Measurements from ENCODE around the gene GSTT4.
"Not testable (repeated sequence)": the region's sequence is repeated elsewhere in the genome, so short reads cannot be mapped to it uniquely, and the experiment has no call there.

GSTT4 gene

GRCh38 chr22:23984430-23984829 lies 20.8 kb downstream of the GSTT4 start:
- CTCF ChIA-PET = interaction anchor here (0.6 kb wide), 2 partner anchors 123 to 458 kb away, joined by 3 read pairs; no protein-coding TSS in a partner anchor
- DNase-seq (ENCODE audit: low spot score) = peak; percentile 4
- peak; percentile 72 for TF ChIP-seq CTCF (conservative IDR thresholded peaks at IDR 0.05; ENCODE audit: low read depth)
- no peak overlapping the region for H3K27ac ChIP-seq
- POLR2A ChIA-PET (ENCODE audit: low non-redundant PET) = no interaction called here

- DNase-seq (ENCODE audit: low spot score); H3K27ac ChIP-seq; CTCF ChIA-PET; POLR2A ChIA-PET (ENCODE audit: low non-redundant PET): not testable (repeated sequence)
Observed at GRCh38 chr22:23980567-23980966, 24.7 kb downstream of the GSTT4 start.

- DNase-seq (ENCODE audit: low spot score); CTCF ChIA-PET; H3K27ac ChIP-seq; POLR2A ChIA-PET (ENCODE audit: low non-redundant PET): not testable (repeated sequence)
Observed at GRCh38 chr22:23979557-23980240, 25.6 kb downstream of the GSTT4 start, which contains the start of gene GSTT2. TSS of gene GSTT2 (plus strand) at chr22:23980134.

- DNase-seq (ENCODE audit: low spot score); POLR2A ChIA-PET (ENCODE audit: low non-redundant PET); CTCF ChIA-PET; H3K27ac ChIP-seq: not testable (repeated sequence)
Observed at GRCh38 chr22:23977304-23977703, 27.9 kb downstream of the GSTT4 start.

GRCh38 chr22:23974836-23975352 lies 30.4 kb downstream of the GSTT4 start:
- H3K27ac ChIP-seq; POLR2A ChIA-PET (ENCODE audit: low non-redundant PET); DNase-seq (ENCODE audit: low spot score); CTCF ChIA-PET: not testable (repeated sequence)

GRCh38 chr22:23974345-23974744 lies 30.9 kb downstream of the GSTT4 start, which contains the start of gene DDT:
TSS of gene DDT (minus strand) at chr22:23974441. CDS start at chr22:23974414, 27 bp downstream.
- CTCF ChIA-PET; POLR2A ChIA-PET (ENCODE audit: low non-redundant PET): not testable (repeated sequence)

GRCh38 chr22:23971927-23972326 lies 33.3 kb downstream of the GSTT4 start:
- POLR2A ChIA-PET (ENCODE audit: low non-redundant PET); CTCF ChIA-PET; DNase-seq (ENCODE audit: low spot score); H3K27ac ChIP-seq: not testable (repeated sequence)

More at GRCh38 chr22:23974345-23974744, 30.9 kb downstream of the GSTT4 start, which contains the start of gene DDT:
- H3K27ac ChIP-seq; DNase-seq (ENCODE audit: low spot score): not testable (repeated sequence)

GRCh38 chr22:23970816-23971486 lies 34.3 kb downstream of the GSTT4 start:
- POLR2A ChIA-PET (ENCODE audit: low non-redundant PET) = interaction anchor here (0.5 kb wide), 1 partner anchor 584 kb away, joined by 4 read pairs; no protein-coding TSS in a partner anchor
- no peak for DNase-seq (ENCODE audit: low spot score)
- CTCF ChIA-PET = no interaction called here
- H3K27ac ChIP-seq = peak overlapping the region; percentile 32
- no peak for TF ChIP-seq CTCF (conservative IDR thresholded peaks at IDR 0.05; ENCODE audit: low read depth)

GRCh38 chr22:23970201-23970641 lies 35.0 kb downstream of the GSTT4 start:
- H3K27ac ChIP-seq = 0 out of 2 replicates have a peak overlapping the region, but pooled peaks have one; percentile 11
- POLR2A ChIA-PET (ENCODE audit: low non-redundant PET) = no interaction called here
- no peak for DNase-seq (ENCODE audit: low spot score)
- CTCF ChIA-PET = no interaction called here
- no peak for TF ChIP-seq CTCF (conservative IDR thresholded peaks at IDR 0.05; ENCODE audit: low read depth)

All from RWPE1 (cell line).